Stomach (tissue), 9 donors: ENCODE results near the gene TMEM50A. TPM values are rescaled to one million over a fixed set of nuclear protein-coding genes. Genes with fewer than 3 reads are reported as not detected.
"Not testable (repeated sequence)": the region's sequence is repeated elsewhere in the genome, so short reads cannot be mapped to it uniquely, and the experiment has no call there.

Source experiments
- DNase-seq, 2 donors: peaks; one replicate each; pipeline versions ENCODE4 v3.0.0 to v3.0.0-alpha.2; 2013 to 2019
- H3K27ac ChIP-seq, 5 donors: fragments of 200-600 bp in 4 of 5; sonication (generic) in 4 of 5; one replicate each; pipeline ENCODE4 v1.5.1; 2013 to 2019; ENCODE audit warnings: mild to moderate bottlenecking in 1 of 5, moderate library complexity in 1 of 5
- H3K27me3 ChIP-seq, 3 donors: fragments of 200-600 bp; sonication (generic); one replicate each; pipeline ENCODE4 v1.5.1; 2017 to 2019; ENCODE audit warnings: mixed run types in 1 of 3
- H3K36me3 ChIP-seq, 4 donors: fragments of 200-600 bp; sonication (generic); 1 replicate in 3 of 4; 2 replicates in 1 of 4; pipeline ENCODE4 v1.5.1; 2016 to 2019
- H3K4me1 ChIP-seq, 4 donors: fragments of 200-600 bp; sonication (generic); one replicate each; pipeline ENCODE4 v1.5.1; 2016 to 2019
- H3K4me3 ChIP-seq, 4 donors: fragments of 200-600 bp; sonication (generic) in 3 of 4; one replicate each; pipeline ENCODE4 v1.5.1; 2016 to 2019; ENCODE audit warnings: mild to moderate bottlenecking in 1 of 4
- H3K9me3 ChIP-seq, 4 donors: fragments of 200-600 bp; sonication (generic); one replicate each; pipeline ENCODE4 v1.5.1; 2016 to 2019
- WGBS, 5 donors: extraction: QIAGEN DNeasy Blood & Tissue Kit in 3 of 5; methylation state at CpG; one replicate each; pipeline versions ENCODE4 v1.1.5 to v1.1.7; 2013 to 2018; 5-methylcytosine and 5-hydroxymethylcytosine counted together
- intact Hi-C: fragments of 100-400 bp; cut with DNase I; formaldehyde crosslinking; loops from one replicate; pipeline ENCODE4 v1.15.1; 2023; ENCODE audit warnings: low total_unique reads
- polyA plus RNA-seq, 3 donors: library from polyadenylated mRNA; stranded (reverse); fragments of 200-250 nt; gene quantifications; one replicate each; pipeline ENCODE4 v1.2.3, GENCODE V29; 2013
- total RNA-seq, 5 donors: library from RNA; depleted of rRNA; stranded (reverse); fragments of >200 nt; gene quantifications; one replicate each; pipeline versions ENCODE4 v1.1.0 to v1.2.3, GENCODE V29; 2014 to 2016
- donor health status: healthy with polysubstance abuse.
- donor health status: Bipolar disorder and iron deficiency.
- donor health status: healthy.

The TMEM50A gene
- total and polyA plus RNA-seq, 8 donors: 27.2 to 115 (median 58.4) TPM

DNA sequence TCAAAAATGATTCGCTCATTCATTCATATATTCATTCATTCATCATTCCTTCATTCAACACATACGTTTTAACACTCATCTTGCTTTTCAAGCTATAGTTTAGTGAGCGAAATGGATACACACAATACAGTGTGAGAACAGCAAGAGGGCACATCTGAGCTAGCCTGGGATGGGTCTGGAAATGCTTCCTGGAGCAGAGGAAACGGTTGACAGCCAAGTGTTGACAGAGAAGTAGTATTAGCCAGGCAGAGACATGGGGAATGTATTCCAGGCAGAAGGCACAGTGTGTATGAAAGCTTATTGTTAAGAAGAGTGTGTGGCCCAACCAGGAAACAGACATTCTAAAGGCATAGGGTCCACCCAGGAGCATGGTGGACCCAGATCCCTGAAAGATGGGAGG, 33.2 kb upstream of the TMEM50A start:
- intact Hi-C loops, H3K27ac ChIP-seq, H3K4me3 ChIP-seq, H3K4me1 ChIP-seq, H3K27me3 ChIP-seq, DNase-seq, H3K9me3 ChIP-seq: not testable (repeated sequence)
- 69 to 81% (median 78%) methylated on average over 4 of the region's 4 CpGs for WGBS, 5 donors
- peaks cover 0 to 20% (median 9%) of the 10 kb centered on the region in 4 donors for H3K36me3 ChIP-seq

GRCh38 chr1:25308168-25308567, 30.0 kb upstream of the TMEM50A start:
- intact Hi-C loops, H3K9me3 ChIP-seq, H3K4me3 ChIP-seq, H3K27ac ChIP-seq, DNase-seq, H3K4me1 ChIP-seq, H3K27me3 ChIP-seq: not testable (repeated sequence)
- no CpG with 5 or more reads among the region's 1 CpG for WGBS, 5 donors
- H3K36me3 ChIP-seq: peaks cover 0 to 19% (median 6%) of the 10 kb centered on the region in 4 donors

DNA sequence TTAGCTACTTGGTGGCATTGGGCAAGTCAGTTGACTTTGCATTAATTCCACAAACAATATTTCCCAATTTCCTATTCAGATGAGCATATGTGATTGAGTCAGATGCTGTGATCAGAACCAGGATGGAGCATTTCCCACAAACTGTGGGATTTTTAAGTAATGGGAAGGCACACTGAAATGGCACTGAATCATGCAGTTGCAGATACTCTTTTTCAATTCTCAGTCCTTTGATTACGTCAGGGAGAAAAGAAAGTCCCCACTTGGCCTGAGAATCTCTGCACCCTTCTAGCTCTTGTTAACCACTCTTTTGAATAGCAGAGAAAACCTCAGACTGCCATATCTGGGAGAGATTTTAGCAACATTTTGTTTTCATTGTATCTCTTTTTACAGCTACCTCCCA, 29.0 kb upstream of the TMEM50A start:
- not testable (repeated sequence) for H3K4me1 ChIP-seq
- WGBS, 5 donors: 73 to 93% (median 92%) methylated on average over 1 of the region's 1 CpG
- peaks cover 0 to 19% (median 4%) of the 10 kb centered on the region in 4 donors for H3K36me3 ChIP-seq

GRCh38 chr1:25309486-25309885, 28.6 kb upstream of the TMEM50A start:
- intact Hi-C loops, H3K4me3 ChIP-seq, H3K9me3 ChIP-seq, H3K27me3 ChIP-seq, H3K4me1 ChIP-seq, DNase-seq, H3K27ac ChIP-seq: not testable (repeated sequence)
- peaks cover 0 to 22% (median 4%) of the 10 kb centered on the region in 4 donors for H3K36me3 ChIP-seq
- WGBS, 5 donors: 82 to 100% (median 97%) methylated on average over 1 of the region's 1 CpG

More for the DNA sequence above, 29.0 kb upstream of the TMEM50A start:
- DNase-seq, intact Hi-C loops, H3K9me3 ChIP-seq, H3K4me3 ChIP-seq, H3K27ac ChIP-seq, H3K27me3 ChIP-seq: not testable (repeated sequence)

DNA sequence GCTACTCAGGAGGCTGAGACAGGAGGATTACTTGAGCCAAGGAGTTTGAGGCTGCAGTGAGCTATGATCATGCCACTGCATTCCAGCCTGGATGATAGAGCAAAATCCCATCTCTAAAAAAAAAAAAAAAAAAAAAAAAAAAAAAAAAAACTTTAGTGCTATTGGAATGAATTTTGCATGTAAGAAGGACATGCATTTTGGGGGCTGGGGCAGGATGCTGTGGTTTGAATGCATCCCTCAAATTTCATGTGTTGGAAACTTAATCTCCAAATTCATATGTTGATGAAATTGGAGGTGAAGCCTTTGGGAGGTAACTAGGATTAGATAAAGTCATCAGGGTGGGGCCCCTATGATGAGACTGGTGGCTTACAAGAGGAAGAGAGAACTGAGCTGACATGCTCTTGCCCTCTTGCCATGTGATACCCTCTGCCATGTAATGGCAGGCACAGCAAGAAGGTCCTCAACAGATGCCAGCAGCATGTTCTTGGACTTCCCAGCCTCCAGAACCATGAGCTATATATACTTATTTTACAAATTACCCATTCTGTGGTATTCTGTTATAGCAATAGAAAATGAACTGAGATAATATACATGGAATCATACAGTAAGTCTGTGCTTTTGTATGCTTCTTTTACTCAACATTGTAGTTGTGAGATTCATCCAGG, 25.2 kb upstream of the TMEM50A start:
- DNase-seq: not testable (repeated sequence)

GRCh38 chr1:25320314-25320938, 17.7 kb upstream of the TMEM50A start:
- H3K4me3 ChIP-seq, H3K4me1 ChIP-seq, H3K27ac ChIP-seq, H3K36me3 ChIP-seq, H3K27me3 ChIP-seq, DNase-seq, H3K9me3 ChIP-seq, intact Hi-C loops: not testable (repeated sequence)
- WGBS, 5 donors: 79 to 93% (median 92%) methylated on average over 9 of the region's 9 CpGs

More for the DNA sequence above, 25.2 kb upstream of the TMEM50A start:
- H3K4me1 ChIP-seq, H3K27me3 ChIP-seq, H3K27ac ChIP-seq, H3K4me3 ChIP-seq, H3K9me3 ChIP-seq, intact Hi-C loops: not testable (repeated sequence)
- H3K36me3 ChIP-seq: peaks cover 0 to 12% (median 0%) of the 10 kb centered on the region in 4 donors

GRCh38 chr1:25322127-25322526, 16.0 kb upstream of the TMEM50A start:
- H3K9me3 ChIP-seq, H3K36me3 ChIP-seq, H3K27ac ChIP-seq, H3K4me3 ChIP-seq, DNase-seq, intact Hi-C loops, H3K4me1 ChIP-seq, H3K27me3 ChIP-seq: not testable (repeated sequence)
- WGBS, 5 donors: 87 to 91% (median 89%) methylated on average over 7 to 9 of the region's 9 CpGs

- DNase-seq, H3K4me1 ChIP-seq, H3K36me3 ChIP-seq, H3K9me3 ChIP-seq, H3K27me3 ChIP-seq, intact Hi-C loops, H3K27ac ChIP-seq, H3K4me3 ChIP-seq: not testable (repeated sequence)
- WGBS, 5 donors: 94 to 100% (median 95%) methylated on average over 1 to 3 of the region's 3 CpGs
Observed at GRCh38 chr1:25324407-25324806, 13.7 kb upstream of the TMEM50A start.

GRCh38 chr1:25327864-25328790, 10.0 kb upstream of the TMEM50A start:
- H3K27me3 ChIP-seq, H3K27ac ChIP-seq, H3K4me3 ChIP-seq, intact Hi-C loops, H3K36me3 ChIP-seq, H3K9me3 ChIP-seq, DNase-seq: not testable (repeated sequence)
- peaks cover 0 to 21% (median 9%) of the 10 kb centered on the region in 4 donors for H3K4me1 ChIP-seq
- WGBS, 5 donors: no CpG with 5 or more reads among the region's 17 CpGs

- peaks cover 0 to 21% (median 9%) of the 10 kb centered on the region in 4 donors for H3K4me1 ChIP-seq
- WGBS, 5 donors: 78 to 84% (median 82%) methylated on average over 4 of the region's 4 CpGs
- not testable (repeated sequence) for DNase-seq
Observed at GRCh38 chr1:25328791-25329185, 9.3 kb upstream of the TMEM50A start.

GRCh38 chr1:25329336-25329735, 8.8 kb upstream of the TMEM50A start:
- H3K27ac ChIP-seq, intact Hi-C loops, H3K4me3 ChIP-seq, H3K9me3 ChIP-seq, H3K27me3 ChIP-seq, DNase-seq, H3K36me3 ChIP-seq: not testable (repeated sequence)
- 52 to 83% (median 74%) methylated on average over 5 of the region's 5 CpGs for WGBS, 5 donors
- H3K4me1 ChIP-seq: peaks cover 0 to 22% (median 9%) of the 10 kb centered on the region in 4 donors

More at GRCh38 chr1:25328791-25329185, 9.3 kb upstream of the TMEM50A start:
- H3K27ac ChIP-seq, H3K9me3 ChIP-seq, intact Hi-C loops, H3K27me3 ChIP-seq, H3K36me3 ChIP-seq, H3K4me3 ChIP-seq: not testable (repeated sequence)
